ENCODE measurements around the gene CAMK2A.

DNA sequence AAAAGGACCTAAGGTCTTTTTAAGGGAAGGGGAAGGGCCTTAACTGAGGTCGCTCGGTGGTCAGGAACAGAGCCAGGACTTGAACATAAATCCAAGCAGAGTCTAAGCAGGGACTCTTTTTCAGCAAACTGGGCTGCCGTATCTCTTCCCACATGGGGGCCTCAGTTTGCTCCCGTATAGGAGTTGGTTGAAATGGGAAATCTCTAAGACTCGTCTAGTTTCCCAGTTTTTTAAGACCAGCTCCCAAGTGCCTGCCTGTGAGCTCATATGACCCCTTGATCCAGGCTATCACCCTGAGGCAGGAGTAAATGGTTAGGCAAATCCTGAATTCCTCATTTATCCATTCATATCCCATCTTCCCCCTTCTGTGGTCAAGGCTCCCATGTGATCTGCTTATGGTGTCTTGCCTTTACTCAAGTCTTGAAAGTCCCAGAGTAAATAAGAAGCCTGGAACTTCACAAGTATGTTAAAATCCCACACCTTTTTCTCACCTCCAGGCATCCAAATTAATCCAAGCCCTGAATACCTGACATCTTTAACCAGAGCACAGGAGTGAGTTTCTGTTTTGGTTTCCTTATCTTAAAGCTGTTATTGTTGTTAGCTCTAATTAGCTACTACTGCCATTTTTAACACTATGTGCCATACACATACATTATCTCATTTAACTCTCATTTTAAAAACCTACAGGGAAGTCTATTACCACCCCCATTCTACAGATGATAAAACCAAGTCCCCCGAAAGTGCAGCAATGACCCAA, 10.2 kb upstream of the CAMK2A start:
- TF ChIP-seq EZH2phosphoT487 (IDR thresholded peaks at IDR 0.05; ENCODE audit: insufficient read depth, low read depth) (no peak), EZH2 (IDR thresholded peaks at IDR 0.05; ENCODE audit: insufficient read depth, poor library complexity, severe bottlenecking) (no peak)
